Upper lobe of left lung (tissue), 6 donors: ENCODE results near the gene DCDC2B. TPM values are rescaled to one million over a fixed set of nuclear protein-coding genes. Genes with fewer than 3 reads are reported as not detected.

Experiments
- ATAC-seq, 2 donors: fragments of 200-7000 bp; cut with Tn5 transposase; one replicate each; pipeline ENCODE4 v1.9.1; 2022; ENCODE audit warnings: mild to moderate bottlenecking in 2 of 2, moderate library complexity in 2 of 2; ENCODE audit not compliant: low FRiP score in 2 of 2
- DNase-seq, 2 donors: peaks; one replicate each; pipeline ENCODE4 v3.0.0-alpha.2; 2019 to 2020
- H3K27ac ChIP-seq, 4 donors: fragments of 200-600 bp; sonication (generic); one replicate each; pipeline ENCODE4 v1.5.1; 2016 to 2019
- H3K27me3 ChIP-seq, 4 donors: fragments of 200-600 bp; sonication (generic); one replicate each; pipeline ENCODE4 v1.5.1; 2017 to 2019
- H3K36me3 ChIP-seq, 4 donors: fragments of 200-600 bp; sonication (generic); one replicate each; pipeline ENCODE4 v1.5.1; 2016 to 2019
- H3K4me1 ChIP-seq, 4 donors: fragments of 200-600 bp; sonication (generic); one replicate each; pipeline ENCODE4 v1.5.1; 2018 to 2019
- H3K4me3 ChIP-seq, 4 donors: fragments of 200-600 bp; sonication (generic); one replicate each; pipeline ENCODE4 v1.5.1; 2017 to 2019; ENCODE audit warnings: mild to moderate bottlenecking in 2 of 4, moderate library complexity in 1 of 4
- H3K9me3 ChIP-seq, 4 donors: fragments of 200-600 bp; sonication (generic); one replicate each; pipeline ENCODE4 v1.5.1; 2018 to 2019
- EP300 ChIP-seq, 4 donors: sonication (generic); formaldehyde crosslinking; IDR thresholded peaks; one replicate each; pipeline ENCODE4 v1.5.1; 2017; ENCODE audit warnings: antibody characterized with exemption in 4 of 4, control low read depth in 2 of 4
- POLR2A ChIP-seq, 4 donors: fragments of 450-650 bp; IDR thresholded peaks; one replicate each; pipeline ENCODE4 v1.5.1; 2016 to 2017; ENCODE audit warnings: antibody characterized with exemption in 4 of 4, mild to moderate bottlenecking in 2 of 4
- POLR2AphosphoS5 ChIP-seq, 2 donors: sonication (generic); formaldehyde crosslinking; IDR thresholded peaks; one replicate each; pipeline ENCODE4 v1.5.1; 2017; ENCODE audit warnings: antibody characterized with exemption in 2 of 2
- WGBS, 2 donors: methylation state at CpG; one replicate each; pipeline ENCODE4 v1.1.5; 2017 to 2018; 5-methylcytosine and 5-hydroxymethylcytosine counted together
- total RNA-seq, 6 donors: library from RNA; depleted of rRNA in 4 of 6; stranded (reverse); fragments of >200 nt in 4 of 6; gene quantifications; one replicate each; pipeline versions ENCODE4 v1.1.0 to v1.2.1, GENCODE V29; 2016 to 2021
- TF ChIP-seq, protein P1 (sequence below), 6 experiments: fragments of 450-650 bp in 4 of 6; fragments of 200-600 bp in 2 of 6; sonication (generic) in 2 of 6; IDR thresholded peaks; one replicate each; pipeline ENCODE4 v1.5.1; 2016 to 2019; ENCODE audit warnings: antibody characterized with exemption in 6 of 6
- donor health status: DM: no; HTN: no; CAD: no; lungs with moderate emphysema.
- donor health status: DM: no; HTN: yes; CAD: no; lungs with severe emphysema.

The DCDC2B gene
- total RNA-seq, 6 donors from 2014 or later, result 0.11 to 11.4 (median 4.5) TPM

DNA sequence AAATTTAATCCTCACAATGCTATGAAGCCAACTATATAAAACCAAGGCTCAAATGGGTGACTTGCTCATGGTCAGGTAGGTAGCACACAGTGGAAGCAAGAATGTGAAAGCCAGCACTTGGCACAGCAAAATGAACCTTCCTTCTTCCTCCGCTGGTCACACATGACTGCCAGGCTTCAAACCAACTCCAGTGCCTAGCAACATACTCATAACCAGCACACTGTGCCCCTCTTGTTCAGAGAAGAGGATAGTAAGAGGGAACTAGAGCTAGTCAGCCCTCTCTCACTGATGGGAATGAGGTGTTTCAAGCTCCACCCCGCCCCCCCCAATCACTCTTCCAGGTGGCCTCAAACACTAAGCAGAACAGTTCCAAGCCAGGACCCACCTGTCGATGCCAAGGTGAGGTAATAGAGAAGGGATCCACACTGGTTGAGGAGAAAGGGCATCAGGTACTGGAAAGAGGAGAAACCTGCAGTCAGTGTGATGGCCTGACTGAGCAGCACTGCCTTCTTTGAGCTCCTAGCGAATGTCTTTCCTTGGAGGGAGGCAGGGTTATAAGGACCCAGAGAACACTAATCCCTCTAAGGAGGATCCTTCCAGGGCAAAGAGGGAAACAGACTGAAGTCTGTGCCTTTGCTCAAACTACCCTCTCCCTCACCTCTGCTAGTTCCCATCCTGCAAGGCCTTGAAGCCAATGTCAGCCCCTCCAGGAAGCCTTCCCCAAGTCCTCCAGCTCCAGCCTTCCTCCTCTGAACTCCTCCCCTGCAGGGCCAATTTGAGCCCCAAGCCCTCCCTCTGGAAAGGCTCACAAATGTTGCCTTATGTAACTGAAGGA lies 12.1 kb downstream of the DCDC2B start:
- no peak for DNase-seq
- no peak for ATAC-seq
- Histone ChIP-seq H3K27me3 (no peaks in the 10 kb centered on the region), H3K9me3 (no peaks in the 10 kb centered on the region), H3K4me1 (peaks cover 19 to 33% (median 29%) of the 10 kb centered on the region in 4 donors), H3K27ac (peak overlapping the region; percentile 89 to 97 (median 92)), H3K4me3 (peak overlapping the region in 3 of 4 donors; percentile 85 to 93 (median 90)), H3K36me3 (peaks cover 15 to 51% (median 34%) of the 10 kb centered on the region in 4 donors)
- TF ChIP-seq, protein P1, sequence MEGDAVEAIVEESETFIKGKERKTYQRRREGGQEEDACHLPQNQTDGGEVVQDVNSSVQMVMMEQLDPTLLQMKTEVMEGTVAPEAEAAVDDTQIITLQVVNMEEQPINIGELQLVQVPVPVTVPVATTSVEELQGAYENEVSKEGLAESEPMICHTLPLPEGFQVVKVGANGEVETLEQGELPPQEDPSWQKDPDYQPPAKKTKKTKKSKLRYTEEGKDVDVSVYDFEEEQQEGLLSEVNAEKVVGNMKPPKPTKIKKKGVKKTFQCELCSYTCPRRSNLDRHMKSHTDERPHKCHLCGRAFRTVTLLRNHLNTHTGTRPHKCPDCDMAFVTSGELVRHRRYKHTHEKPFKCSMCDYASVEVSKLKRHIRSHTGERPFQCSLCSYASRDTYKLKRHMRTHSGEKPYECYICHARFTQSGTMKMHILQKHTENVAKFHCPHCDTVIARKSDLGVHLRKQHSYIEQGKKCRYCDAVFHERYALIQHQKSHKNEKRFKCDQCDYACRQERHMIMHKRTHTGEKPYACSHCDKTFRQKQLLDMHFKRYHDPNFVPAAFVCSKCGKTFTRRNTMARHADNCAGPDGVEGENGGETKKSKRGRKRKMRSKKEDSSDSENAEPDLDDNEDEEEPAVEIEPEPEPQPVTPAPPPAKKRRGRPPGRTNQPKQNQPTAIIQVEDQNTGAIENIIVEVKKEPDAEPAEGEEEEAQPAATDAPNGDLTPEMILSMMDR (IDR thresholded peaks at IDR 0.05), result no peak
- TF ChIP-seq POLR2A (IDR thresholded peaks at IDR 0.05) (no peak), EP300 (IDR thresholded peaks at IDR 0.05) (no peak), POLR2AphosphoS5 (IDR thresholded peaks at IDR 0.05) (no peak)
- WGBS, 2 donors, result 89 to 91% methylated on average over 3 to 4 of the region's 4 CpGs

DNA sequence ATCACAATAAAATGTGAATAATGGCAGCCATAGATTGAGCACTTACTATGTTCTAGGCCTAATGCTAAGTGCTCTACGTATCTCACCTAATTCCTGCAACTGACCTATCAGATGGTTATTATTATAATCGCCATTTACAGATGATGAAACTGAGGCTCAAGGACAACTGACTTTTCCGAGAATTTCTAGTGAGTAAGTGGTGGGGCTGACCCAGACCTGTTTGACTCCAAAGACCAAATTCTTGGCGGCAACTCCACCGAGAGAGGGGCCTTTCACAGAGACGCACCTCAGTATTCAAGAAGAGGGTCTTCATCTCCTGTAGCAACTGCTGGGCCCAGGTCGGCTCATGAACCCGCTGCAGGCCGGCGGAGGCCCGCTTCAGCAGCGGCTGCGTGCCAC lies 12.7 kb downstream of the DCDC2B start:
- peaks cover 19 to 33% (median 29%) of the 10 kb centered on the region in 4 donors for H3K4me1 ChIP-seq
- H3K27me3 ChIP-seq, result no peaks in the 10 kb centered on the region
- no peak for ATAC-seq
- peak overlapping the region; percentile 89 to 97 (median 92) for H3K27ac ChIP-seq
- H3K4me3 ChIP-seq, result peak overlapping the region; percentile 83 to 93 (median 88)
- no peak for DNase-seq
- peaks cover 13 to 51% (median 35%) of the 10 kb centered on the region in 4 donors for H3K36me3 ChIP-seq
- 9 to 15% methylated on average over 13 of the region's 13 CpGs for WGBS, 2 donors
- TF ChIP-seq, protein P1 (IDR thresholded peaks at IDR 0.05), result no peak
- TF ChIP-seq POLR2A (IDR thresholded peaks at IDR 0.05) (no peak), POLR2AphosphoS5 (IDR thresholded peaks at IDR 0.05) (no peak), EP300 (IDR thresholded peaks at IDR 0.05) (no peak)
- no peaks in the 10 kb centered on the region for H3K9me3 ChIP-seq

DNA sequence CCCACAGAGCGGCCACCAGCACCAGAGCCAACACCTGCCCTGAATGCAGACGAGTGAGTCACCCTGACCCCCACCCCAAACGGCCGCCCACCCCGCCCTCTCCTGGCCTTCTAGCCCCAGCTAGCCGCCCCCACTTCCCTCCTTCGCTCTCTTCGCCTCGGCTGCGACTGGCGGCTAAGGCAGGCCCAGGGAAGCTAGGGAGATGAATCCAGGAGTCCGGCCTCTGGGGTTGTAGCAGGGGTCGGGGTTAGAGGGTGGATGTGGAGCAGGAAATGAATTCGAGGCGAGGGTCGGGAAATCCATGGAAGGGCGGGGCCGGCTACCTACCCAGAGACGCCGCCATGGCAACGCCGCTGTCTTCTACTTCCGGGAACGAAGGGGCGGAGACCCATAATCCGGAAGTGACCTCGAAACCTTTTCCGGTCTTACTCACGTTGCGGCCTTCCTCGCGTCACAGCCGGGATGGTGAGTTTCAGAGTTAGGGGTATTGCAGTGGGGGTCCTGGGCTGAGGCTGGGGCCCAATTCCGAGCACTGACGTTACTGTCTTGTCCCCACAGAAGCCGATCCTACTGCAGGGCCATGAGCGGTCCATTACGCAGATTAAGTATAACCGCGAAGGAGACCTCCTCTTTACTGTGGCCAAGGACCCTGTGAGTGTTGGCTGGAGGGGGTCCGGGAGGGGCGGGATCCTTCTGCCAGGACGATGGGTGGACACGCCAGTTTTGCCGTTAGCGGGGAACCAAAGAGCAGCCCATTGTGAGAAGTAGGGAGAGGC lies 13.3 kb downstream of the DCDC2B start, which contains the start of the genes EIF3I and TMEM234:
Gene EIF3I (plus strand): TSS at position 428 of the 776 bp plus-strand sequence. CDS start 35 bp downstream, at position 463.
Gene TMEM234 (minus strand): TSS at position 374 of the 776 bp plus-strand sequence. CDS start 31 bp downstream, at position 343.
- DNase-seq (peak; percentile 87 to 96), ATAC-seq (peak; percentile 95 to 98)
- Histone ChIP-seq H3K36me3 (peaks cover 9 to 51% (median 37%) of the 10 kb centered on the region in 4 donors), H3K9me3 (no peaks in the 10 kb centered on the region), H3K27me3 (no peaks in the 10 kb centered on the region), H3K4me1 (peaks cover 19 to 33% (median 29%) of the 10 kb centered on the region in 4 donors), H3K4me3 (peak within 1 kb of the TSS; percentile 83 to 93 (median 88)), H3K27ac (peak within 1 kb of the TSS; percentile 89 to 97 (median 92))
- TF ChIP-seq POLR2A (IDR thresholded peaks at IDR 0.05) (peak in 3 of 4 donors; percentile 62 to 81 (median 62)), POLR2AphosphoS5 (IDR thresholded peaks at IDR 0.05) (peak; percentile 97 to 99), EP300 (IDR thresholded peaks at IDR 0.05) (peak in 1 of 4 donors; percentile 74)
- TF ChIP-seq, protein P1 (IDR thresholded peaks at IDR 0.05), result no peak
- WGBS, 2 donors, result 0 to 1% methylated on average over 33 to 43 of the region's 46 CpGs

DNA sequence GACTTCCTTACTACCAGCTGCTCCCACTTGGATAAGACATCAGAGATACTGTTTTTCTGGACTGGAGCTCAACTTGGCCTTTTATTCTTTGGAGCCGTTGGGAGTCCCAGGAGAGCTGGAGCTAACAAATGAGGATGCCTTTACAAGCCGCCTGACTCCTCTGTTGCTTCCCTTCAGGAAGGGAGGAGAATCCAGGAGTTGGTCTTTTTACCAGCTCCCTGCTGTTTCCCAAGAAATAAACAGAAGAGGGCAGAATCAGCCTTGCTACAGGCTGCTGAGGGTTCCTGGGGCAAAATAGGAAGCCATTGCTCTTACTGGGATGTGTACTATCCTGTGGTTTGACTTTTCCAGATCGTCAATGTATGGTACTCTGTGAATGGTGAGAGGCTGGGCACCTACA lies 14.8 kb downstream of the DCDC2B start:
- Histone ChIP-seq H3K9me3 (no peaks in the 10 kb centered on the region), H3K27ac (peak overlapping the region; percentile 89 to 97 (median 92)), H3K27me3 (no peaks in the 10 kb centered on the region), H3K4me3 (peak overlapping the region in 1 of 4 donors; percentile 93), H3K4me1 (peaks cover 19 to 33% (median 29%) of the 10 kb centered on the region in 4 donors), H3K36me3 (peaks cover 13 to 60% (median 48%) of the 10 kb centered on the region in 4 donors)
- no peak for ATAC-seq
- no peak for DNase-seq
- no peak for TF ChIP-seq POLR2AphosphoS5 (IDR thresholded peaks at IDR 0.05)
- TF ChIP-seq POLR2A (IDR thresholded peaks at IDR 0.05), result no peak
- no peak for TF ChIP-seq EP300 (IDR thresholded peaks at IDR 0.05)
- TF ChIP-seq, protein P1 (IDR thresholded peaks at IDR 0.05), result no peak
- 73 to 91% methylated on average over 3 of the region's 3 CpGs for WGBS, 2 donors
